Spleen (tissue), 11 donors: ENCODE measurements around the gene SORBS2. TPM values are rescaled to one million over a fixed set of nuclear protein-coding genes. Genes with fewer than 3 reads are reported as not detected.

Experiments used
- DNase-seq: peaks from one replicate; pipeline ENCODE4 v3.0.0-alpha.2; 2020
- H3K27ac ChIP-seq, 8 donors: fragments of 200-600 bp; sonication (generic) in 7 of 8; 1 replicate in 4 of 8; 2 replicates in 4 of 8; pipeline versions ENCODE4 v1.5.0 to v1.8.0; 2016 to 2021; ENCODE audit warnings: inconsistent platforms in 4 of 8, mild to moderate bottlenecking in 4 of 8, moderate library complexity in 1 of 8
- H3K27me3 ChIP-seq, 7 donors: fragments of 200-600 bp; sonication (generic) in 6 of 7; replicated peaks in 1 of 7; 1 replicate in 4 of 7; 2 replicates in 3 of 7; pipeline versions ENCODE4 v1.5.0 to v1.8.0; 2016 to 2021; ENCODE audit warnings: inconsistent platforms in 3 of 7, mild to moderate bottlenecking in 1 of 7
- H3K36me3 ChIP-seq, 6 donors: fragments of 200-600 bp; sonication (generic) in 5 of 6; 1 replicate in 4 of 6; 2 replicates in 2 of 6; pipeline versions ENCODE4 v1.5.0 to v1.8.0; 2016 to 2021; ENCODE audit warnings: inconsistent platforms in 2 of 6
- H3K4me1 ChIP-seq, 6 donors: fragments of 200-600 bp; sonication (generic) in 5 of 6; 1 replicate in 3 of 6; 2 replicates in 3 of 6; pipeline versions ENCODE4 v1.5.0 to v1.8.0; 2016 to 2021; ENCODE audit warnings: inconsistent platforms in 3 of 6
- H3K4me3 ChIP-seq, 8 donors: fragments of 200-600 bp; sonication (generic) in 7 of 8; 1 replicate in 4 of 8; 2 replicates in 4 of 8; pipeline versions ENCODE4 v1.5.0 to v1.8.0; 2016 to 2021; ENCODE audit warnings: inconsistent platforms in 4 of 8, mild to moderate bottlenecking in 4 of 8, moderate library complexity in 2 of 8
- H3K9me3 ChIP-seq, 8 donors: fragments of 200-600 bp; sonication (generic) in 7 of 8; 1 replicate in 4 of 8; 2 replicates in 4 of 8; pipeline versions ENCODE4 v1.5.0 to v1.8.0; 2016 to 2021; ENCODE audit warnings: inconsistent platforms in 4 of 8
- POLR2A ChIP-seq, 3 donors: fragments of 450-650 bp; IDR thresholded peaks; one replicate each; pipeline ENCODE4 v1.5.1; 2017; ENCODE audit warnings: antibody characterized with exemption in 3 of 3, mild to moderate bottlenecking in 1 of 3
- POLR2AphosphoS5 ChIP-seq, 3 donors: sonication (generic); formaldehyde crosslinking; IDR thresholded peaks; one replicate each; pipeline ENCODE4 v1.5.1; 2017; ENCODE audit warnings: antibody characterized with exemption in 3 of 3
- WGBS, 5 donors: extraction: QIAGEN DNeasy Blood & Tissue Kit in 3 of 5; methylation state at CpG; one replicate each; pipeline versions ENCODE4 v1.1.5 to v1.1.7; 2013 to 2018; 5-methylcytosine and 5-hydroxymethylcytosine counted together
- intact Hi-C: fragments of 100-400 bp; cut with DNase I; formaldehyde crosslinking; loops from one replicate; pipeline ENCODE4 v1.15.0; 2023; ENCODE audit warnings: low total_unique reads
- polyA plus RNA-seq, 3 donors: library from polyadenylated mRNA; stranded (reverse); fragments of 200-250 nt; gene quantifications; one replicate each; pipeline ENCODE4 v1.2.1, GENCODE V29; 2013
- total RNA-seq, 7 donors: library from RNA; depleted of rRNA in 3 of 7; stranded (reverse); fragments of >200 nt in 3 of 7; fragmentation: NEBNext Ultra II Directional in 4 of 7; extraction: Animal tissue kit (Norgen Biotek cat#: 25700) in 4 of 7; gene quantifications; one replicate each; pipeline versions ENCODE4 v1.1.0 to v1.2.1, GENCODE V29; 2016 to 2021
- TF ChIP-seq, protein P1 (sequence below), 11 experiments: fragments of 200-600 bp in 7 of 11; fragments of 450-650 bp in 4 of 11; sonication (generic) in 4 of 11; IDR thresholded peaks in 8 of 11; conservative IDR thresholded peaks in 3 of 11; 1 replicate in 7 of 11; 2 replicates in 4 of 11; pipeline versions ENCODE4 v1.4.0 to v1.8.0; 2016 to 2021; ENCODE audit warnings: antibody characterized with exemption in 11 of 11, inconsistent platforms in 4 of 11, mild to moderate bottlenecking in 1 of 11
- donor health status: healthy with polysubstance abuse.
- donor health status: DM: no; HTN: no; CAD: no; lungs with moderate emphysema.
- donor health status: DM: no; HTN: no; CAD: no.
- donor health status: Bipolar disorder and iron deficiency.
- donor health status: healthy.
- donor health status: DM: no; HTN: no; CAD: no.
- donor health status: DM: yes; HTN: yes; CAD: no.

SORBS2 gene
- total and polyA plus RNA-seq, 10 donors = 5.9 to 128 (median 84.8) TPM

DNA sequence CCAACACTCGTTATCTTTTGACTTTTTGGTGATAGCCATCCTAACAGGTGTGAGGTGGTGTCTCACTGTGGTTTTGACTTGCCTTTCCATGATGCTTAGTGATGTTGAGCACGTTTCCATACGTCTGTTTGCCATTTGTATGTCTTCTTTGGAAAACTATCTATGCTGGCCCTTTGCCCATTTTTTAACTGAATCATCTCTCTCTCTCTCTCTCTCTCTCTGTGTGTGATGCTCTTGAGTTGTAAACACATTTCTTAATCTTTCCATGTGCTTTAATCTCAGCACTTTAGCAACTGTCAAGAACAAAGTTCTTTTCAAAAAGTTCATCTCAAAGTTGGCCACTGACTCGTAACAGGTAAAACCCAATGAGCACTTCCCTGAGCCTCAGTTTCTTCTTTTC, 10.5 kb downstream of the SORBS2 start:
- peaks cover 0 to 5% (median 0%) of the 10 kb centered on the region in 6 donors for H3K4me1 ChIP-seq
- no peaks in the 10 kb centered on the region for H3K36me3 ChIP-seq
- H3K27me3 ChIP-seq = no peaks in the 10 kb centered on the region
- H3K4me3 ChIP-seq = no peak overlapping the region
- H3K27ac ChIP-seq = no peak overlapping the region
- TF ChIP-seq, protein P1, sequence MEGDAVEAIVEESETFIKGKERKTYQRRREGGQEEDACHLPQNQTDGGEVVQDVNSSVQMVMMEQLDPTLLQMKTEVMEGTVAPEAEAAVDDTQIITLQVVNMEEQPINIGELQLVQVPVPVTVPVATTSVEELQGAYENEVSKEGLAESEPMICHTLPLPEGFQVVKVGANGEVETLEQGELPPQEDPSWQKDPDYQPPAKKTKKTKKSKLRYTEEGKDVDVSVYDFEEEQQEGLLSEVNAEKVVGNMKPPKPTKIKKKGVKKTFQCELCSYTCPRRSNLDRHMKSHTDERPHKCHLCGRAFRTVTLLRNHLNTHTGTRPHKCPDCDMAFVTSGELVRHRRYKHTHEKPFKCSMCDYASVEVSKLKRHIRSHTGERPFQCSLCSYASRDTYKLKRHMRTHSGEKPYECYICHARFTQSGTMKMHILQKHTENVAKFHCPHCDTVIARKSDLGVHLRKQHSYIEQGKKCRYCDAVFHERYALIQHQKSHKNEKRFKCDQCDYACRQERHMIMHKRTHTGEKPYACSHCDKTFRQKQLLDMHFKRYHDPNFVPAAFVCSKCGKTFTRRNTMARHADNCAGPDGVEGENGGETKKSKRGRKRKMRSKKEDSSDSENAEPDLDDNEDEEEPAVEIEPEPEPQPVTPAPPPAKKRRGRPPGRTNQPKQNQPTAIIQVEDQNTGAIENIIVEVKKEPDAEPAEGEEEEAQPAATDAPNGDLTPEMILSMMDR (IDR thresholded peaks at IDR 0.05 in 8 of 11, conservative IDR thresholded peaks at IDR 0.05 in 3 of 11) = no peak
- TF ChIP-seq POLR2A (IDR thresholded peaks at IDR 0.05) = no peak
- TF ChIP-seq POLR2AphosphoS5 (IDR thresholded peaks at IDR 0.05) = no peak
- no peaks in the 10 kb centered on the region for H3K9me3 ChIP-seq
- intact Hi-C loops = no loop called here
- WGBS, 5 donors = 82 to 90% (median 87%) methylated on average over 4 of the region's 4 CpGs
- no peak for DNase-seq

- WGBS, 5 donors = 85 to 94% (median 91%) methylated on average over 7 of the region's 7 CpGs
- Histone ChIP-seq H3K27ac (no peak overlapping the region), H3K4me3 (no peak overlapping the region), H3K4me1 (peaks cover 0 to 5% (median 0%) of the 10 kb centered on the region in 6 donors), H3K36me3 (no peaks in the 10 kb centered on the region), H3K27me3 (no peaks in the 10 kb centered on the region), H3K9me3 (no peaks in the 10 kb centered on the region)
- no peak for DNase-seq
- TF ChIP-seq POLR2AphosphoS5 (IDR thresholded peaks at IDR 0.05) (no peak), POLR2A (IDR thresholded peaks at IDR 0.05) (no peak)
- TF ChIP-seq, protein P1 (IDR thresholded peaks at IDR 0.05 in 8 of 11, conservative IDR thresholded peaks at IDR 0.05 in 3 of 11) = no peak
- intact Hi-C loops = no loop called here
Observed at GRCh38 chr4:185800266-185800945, 11.6 kb downstream of the SORBS2 start.

DNA sequence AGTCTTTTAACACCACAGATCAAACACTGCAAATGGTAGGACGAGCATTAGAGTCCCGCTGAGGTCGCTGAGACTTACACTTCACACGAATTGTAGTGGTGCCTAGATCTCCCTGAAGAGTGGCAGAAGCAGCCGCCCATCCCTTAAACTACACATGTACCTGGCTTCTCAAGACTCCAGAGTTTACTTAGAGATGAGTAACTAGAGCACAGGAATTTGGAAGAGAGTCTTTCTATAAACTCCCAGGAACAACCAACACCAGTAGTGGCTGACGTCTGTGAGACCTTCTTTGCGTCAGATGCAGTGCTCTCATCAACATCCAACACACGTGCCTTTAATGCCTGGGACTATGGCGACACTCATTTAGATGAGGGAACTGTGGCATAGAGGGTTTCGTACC, 12.6 kb downstream of the SORBS2 start:
- no peaks in the 10 kb centered on the region for H3K27me3 ChIP-seq
- no peak overlapping the region for H3K27ac ChIP-seq
- DNase-seq = no peak
- peaks cover 0 to 5% (median 0%) of the 10 kb centered on the region in 6 donors for H3K4me1 ChIP-seq
- intact Hi-C loops = no loop called here
- no peak overlapping the region for H3K4me3 ChIP-seq
- no peaks in the 10 kb centered on the region for H3K9me3 ChIP-seq
- no peak for TF ChIP-seq POLR2AphosphoS5 (IDR thresholded peaks at IDR 0.05)
- TF ChIP-seq, protein P1 (IDR thresholded peaks at IDR 0.05 in 8 of 11, conservative IDR thresholded peaks at IDR 0.05 in 3 of 11) = no peak
- TF ChIP-seq POLR2A (IDR thresholded peaks at IDR 0.05) = no peak
- 86 to 93% (median 91%) methylated on average over 10 of the region's 10 CpGs for WGBS, 5 donors
- H3K36me3 ChIP-seq = no peaks in the 10 kb centered on the region

DNA sequence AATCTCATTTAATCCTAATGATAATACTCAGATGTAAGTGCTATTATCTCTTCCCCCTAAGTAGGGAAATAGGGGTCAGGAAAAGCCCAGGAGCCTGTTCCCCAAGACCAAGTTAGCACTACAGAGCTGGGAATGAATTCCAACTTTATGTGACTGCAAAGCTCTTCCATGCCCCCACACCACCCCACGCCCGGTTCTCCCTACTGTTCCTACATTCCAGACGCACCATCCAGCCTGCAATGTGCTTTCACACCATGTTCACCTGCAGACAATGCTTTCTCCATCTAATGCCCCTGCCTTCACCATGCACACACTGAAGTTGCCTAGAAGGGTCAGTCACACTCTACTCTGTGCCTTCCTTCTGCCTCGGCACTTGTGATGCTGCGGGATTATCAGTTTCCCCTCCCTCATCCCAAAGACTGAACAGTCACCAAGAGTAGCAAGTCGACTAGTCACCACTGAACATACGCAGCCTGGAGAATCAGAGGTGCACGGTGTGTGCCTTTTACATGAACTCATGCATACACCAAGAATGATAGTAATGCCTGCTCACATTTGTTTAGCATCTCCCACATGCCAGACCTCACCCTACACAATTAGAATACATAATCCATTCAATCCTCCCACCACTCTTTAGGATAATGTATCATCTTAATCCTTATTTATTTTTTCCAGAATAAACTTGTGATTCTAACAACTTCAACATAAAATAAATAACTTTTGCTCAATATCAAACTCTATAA, 14.2 kb downstream of the SORBS2 start:
- Histone ChIP-seq H3K27ac (no peak overlapping the region), H3K4me3 (no peak overlapping the region), H3K27me3 (no peaks in the 10 kb centered on the region), H3K36me3 (no peaks in the 10 kb centered on the region), H3K4me1 (peaks cover 0 to 9% (median 0%) of the 10 kb centered on the region in 6 donors), H3K9me3 (no peaks in the 10 kb centered on the region)
- TF ChIP-seq POLR2A (IDR thresholded peaks at IDR 0.05) (no peak), POLR2AphosphoS5 (IDR thresholded peaks at IDR 0.05) (no peak)
- TF ChIP-seq, protein P1 (IDR thresholded peaks at IDR 0.05 in 8 of 11, conservative IDR thresholded peaks at IDR 0.05 in 3 of 11) = no peak
- intact Hi-C loops = no loop called here
- 72 to 89% (median 86%) methylated on average over 8 of the region's 8 CpGs for WGBS, 5 donors
- DNase-seq = no peak
